ENCODE results near the gene CLDN7. TPM values are rescaled to one million over a fixed set of nuclear protein-coding genes. Genes with fewer than 3 reads are reported as not detected.

Gene CLDN7
- total and polyA plus RNA-seq, 4 donors, result 1.1 to 37.6 (median 6.6) TPM

DNA sequence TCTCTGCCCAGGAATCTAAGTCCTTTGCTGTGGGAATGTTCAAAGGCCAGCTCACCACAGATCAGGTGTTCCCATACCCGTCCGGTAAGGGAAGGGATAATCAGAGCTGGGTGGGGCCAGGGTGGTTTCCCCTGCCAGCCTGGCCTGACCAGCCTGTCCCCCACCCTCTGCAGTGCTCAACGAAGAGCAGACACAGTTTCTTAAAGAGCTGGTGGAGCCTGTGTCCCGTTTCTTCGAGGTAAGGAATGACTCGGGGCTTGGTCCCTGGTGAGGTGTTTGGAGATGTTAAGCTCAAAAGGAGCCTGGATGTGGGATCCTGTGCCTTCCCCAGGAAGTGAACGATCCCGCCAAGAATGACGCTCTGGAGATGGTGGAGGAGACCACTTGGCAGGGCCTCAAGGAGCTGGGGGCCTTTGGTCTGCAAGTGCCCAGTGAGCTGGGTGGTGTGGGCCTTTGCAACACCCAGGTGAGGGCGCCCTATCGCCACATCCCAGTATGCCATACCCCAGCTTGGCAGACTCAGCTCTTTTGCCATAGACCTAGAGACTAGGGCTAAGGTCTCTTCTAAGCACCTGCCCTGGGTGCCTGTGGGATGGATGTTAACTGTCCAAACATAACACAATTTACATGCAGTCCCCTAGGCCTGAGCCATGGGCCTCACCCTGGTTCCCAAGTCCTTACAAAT, 41.5 kb downstream of the CLDN7 start:
- WGBS, 2 donors, result 13 to 16% methylated on average over 11 of the region's 11 CpGs
- no peaks in the 10 kb centered on the region for H3K4me1 ChIP-seq (ENCODE audit: control insufficient read depth in 1 of 2, insufficient read depth in 2 of 2, low read length in 2 of 2)
- H3K27ac ChIP-seq (ENCODE audit: low read depth in 1 of 2, low read length in 2 of 2), result peak overlapping the region in 1 of 2 donors; percentile 89
- H3K27me3 ChIP-seq (ENCODE audit: control insufficient read depth in 1 of 2, insufficient read depth in 2 of 2, low read length in 1 of 2), result no peaks in the 10 kb centered on the region
- peak overlapping the region in 1 of 2 donors; percentile 56 for H3K4me3 ChIP-seq (ENCODE audit: low read length in 2 of 2)
- DNase-seq (peak; percentile 75 to 78), ATAC-seq (ENCODE audit: low FRiP score) (peak; percentile 9)
- peaks cover 0 to 6% of the 10 kb centered on the region in 2 donors for H3K36me3 ChIP-seq (ENCODE audit: control insufficient read depth in 1 of 2, insufficient read depth in 2 of 2, low read length in 1 of 2)
- intact Hi-C loops (cut with DNase I), result no loop called here
- H3K9me3 ChIP-seq (ENCODE audit: control insufficient read depth, low read length), result no peaks in the 10 kb centered on the region

DNA sequence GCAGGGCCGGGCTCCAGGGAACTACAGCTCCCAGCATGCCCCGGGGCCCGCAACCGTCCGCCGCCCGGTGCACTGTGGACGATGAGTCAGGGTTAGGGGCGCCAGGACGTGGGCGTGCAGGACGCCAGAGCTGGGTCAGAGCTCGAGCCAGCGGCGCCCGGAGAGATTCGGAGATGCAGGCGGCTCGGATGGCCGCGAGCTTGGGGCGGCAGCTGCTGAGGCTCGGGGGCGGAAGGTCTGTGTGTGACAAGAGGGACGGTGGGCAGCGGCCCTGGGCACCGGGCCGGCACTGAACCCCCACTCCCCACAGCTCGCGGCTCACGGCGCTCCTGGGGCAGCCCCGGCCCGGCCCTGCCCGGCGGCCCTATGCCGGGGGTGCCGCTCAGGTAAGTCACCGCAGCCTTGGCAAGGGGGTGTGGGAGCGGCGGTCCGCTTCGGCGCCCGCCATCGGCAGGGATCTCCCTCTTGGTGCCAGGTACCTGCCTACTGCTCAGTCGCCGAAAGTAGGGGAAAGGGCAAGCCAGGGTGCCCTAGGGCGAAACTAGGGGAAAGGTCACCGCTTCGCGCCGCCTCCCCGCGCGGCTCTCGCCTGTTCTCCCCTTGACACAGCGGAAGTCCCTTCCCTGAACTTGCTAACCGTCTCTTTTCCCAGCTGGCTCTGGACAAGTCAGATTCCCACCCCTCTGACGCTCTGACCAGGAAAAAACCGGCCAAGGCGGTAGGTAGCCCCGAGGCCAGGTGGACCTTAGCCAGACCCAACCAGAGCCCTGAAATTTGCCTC, 42.3 kb downstream of the CLDN7 start, which contains the start of the genes ACADVL and DLG4:
Gene ACADVL, plus strand, starts transcription at position 127 of the 781 bp plus-strand sequence. Its CDS starts 47 bp downstream, at position 174.
Gene DLG4, minus strand, starts transcription at position 25 of the 781 bp plus-strand sequence.
- Histone ChIP-seq H3K4me3 (ENCODE audit: low read length in 2 of 2) (peak within 1 kb of the TSS; percentile 22 to 56), H3K27me3 (ENCODE audit: control insufficient read depth in 1 of 2, insufficient read depth in 2 of 2, low read length in 1 of 2) (no peaks in the 10 kb centered on the region), H3K9me3 (ENCODE audit: control insufficient read depth, low read length) (no peaks in the 10 kb centered on the region), H3K36me3 (ENCODE audit: control insufficient read depth in 1 of 2, insufficient read depth in 2 of 2, low read length in 1 of 2) (peaks cover 0 to 6% of the 10 kb centered on the region in 2 donors), H3K27ac (ENCODE audit: low read depth in 1 of 2, low read length in 2 of 2) (peak within 1 kb of the TSS; percentile 23 to 89), H3K4me1 (ENCODE audit: control insufficient read depth in 1 of 2, insufficient read depth in 2 of 2, low read length in 2 of 2) (no peaks in the 10 kb centered on the region)
- intact Hi-C loops (cut with DNase I), result no loop called here
- DNase-seq (peak; percentile 96 to 99), ATAC-seq (ENCODE audit: low FRiP score) (peak; percentile 92)
- 0 to 1% methylated on average over 42 to 63 of the region's 63 CpGs for WGBS, 2 donors

DNA sequence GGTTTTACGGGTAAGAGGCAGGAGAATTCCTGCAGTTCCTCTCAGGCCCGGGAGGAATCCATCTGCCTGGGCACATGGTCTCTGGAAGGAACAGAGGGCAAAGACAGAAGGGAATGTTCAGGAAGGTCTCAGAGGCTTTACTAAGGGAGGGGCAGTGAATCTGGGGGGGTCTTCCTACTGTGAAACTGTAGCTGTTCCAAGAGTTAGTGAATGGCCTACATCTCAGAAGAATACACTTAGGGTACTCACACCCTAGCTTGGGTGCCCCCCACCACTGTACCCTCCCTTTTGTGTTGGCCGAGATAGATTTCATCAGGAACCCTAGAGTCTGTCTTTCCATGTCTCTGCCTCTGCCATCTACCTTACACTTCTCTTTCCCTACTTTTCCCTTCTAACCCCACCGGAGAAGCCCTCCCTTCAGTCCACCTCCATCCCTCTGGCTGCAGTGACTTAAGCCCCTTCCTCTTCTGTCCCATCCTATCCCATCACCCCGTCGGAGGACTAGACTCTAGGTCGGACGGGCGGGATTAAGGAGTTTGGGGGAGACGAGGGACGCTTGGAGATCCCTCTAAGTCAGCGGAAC, 43.0 kb downstream of the CLDN7 start:
- intact Hi-C loops (cut with DNase I), result no loop called here
- no peaks in the 10 kb centered on the region for H3K4me1 ChIP-seq (ENCODE audit: control insufficient read depth in 1 of 2, insufficient read depth in 2 of 2, low read length in 2 of 2)

DNA sequence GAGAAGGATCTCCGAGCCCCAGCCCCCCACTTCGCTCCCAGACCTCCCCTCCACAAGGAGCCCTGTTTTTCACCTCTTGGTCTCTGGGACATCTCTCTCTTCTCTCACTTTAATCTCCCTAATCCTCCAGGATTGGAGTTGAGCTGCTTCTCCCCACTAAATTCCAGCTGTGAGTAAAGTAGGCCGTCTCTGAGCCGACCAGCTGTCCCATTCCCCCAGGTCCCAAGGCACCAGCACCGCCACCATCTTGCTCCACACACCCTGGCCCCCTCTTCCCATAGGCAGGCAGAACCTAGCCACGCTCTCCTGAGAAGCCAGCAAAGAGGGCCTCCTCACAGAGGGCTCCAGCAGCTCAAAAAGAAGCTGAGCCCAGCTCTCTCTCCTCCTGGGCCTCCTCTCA, 43.5 kb downstream of the CLDN7 start:
- no peaks in the 10 kb centered on the region for H3K27me3 ChIP-seq (ENCODE audit: control insufficient read depth in 1 of 2, insufficient read depth in 2 of 2, low read length in 1 of 2)
- peaks cover 0 to 3% of the 10 kb centered on the region in 2 donors for H3K36me3 ChIP-seq (ENCODE audit: control insufficient read depth in 1 of 2, insufficient read depth in 2 of 2, low read length in 1 of 2)
- no peak for DNase-seq
- H3K9me3 ChIP-seq (ENCODE audit: control insufficient read depth, low read length), result no peaks in the 10 kb centered on the region
- H3K4me1 ChIP-seq (ENCODE audit: control insufficient read depth in 1 of 2, insufficient read depth in 2 of 2, low read length in 2 of 2), result no peaks in the 10 kb centered on the region
- 71 to 85% methylated on average over 6 of the region's 6 CpGs for WGBS, 2 donors
- intact Hi-C loops (cut with DNase I), result no loop called here
- ATAC-seq (ENCODE audit: low FRiP score), result no peak
- H3K4me3 ChIP-seq (ENCODE audit: low read length in 2 of 2), result no peak overlapping the region
- H3K27ac ChIP-seq (ENCODE audit: low read depth in 1 of 2, low read length in 2 of 2), result peak overlapping the region in 1 of 2 donors; percentile 8

More for the DNA sequence above, 43.0 kb downstream of the CLDN7 start:
- H3K27me3 ChIP-seq (ENCODE audit: control insufficient read depth in 1 of 2, insufficient read depth in 2 of 2, low read length in 1 of 2), result no peaks in the 10 kb centered on the region
- DNase-seq, result no peak
- no peak overlapping the region for H3K4me3 ChIP-seq (ENCODE audit: low read length in 2 of 2)
- H3K27ac ChIP-seq (ENCODE audit: low read depth in 1 of 2, low read length in 2 of 2), result peak overlapping the region; percentile 8 to 15
- H3K36me3 ChIP-seq (ENCODE audit: control insufficient read depth in 1 of 2, insufficient read depth in 2 of 2, low read length in 1 of 2), result peaks cover 0 to 6% of the 10 kb centered on the region in 2 donors
- no peak for ATAC-seq (ENCODE audit: low FRiP score)
- WGBS, 2 donors, result 16 to 18% methylated on average over 12 of the region's 12 CpGs
- no peaks in the 10 kb centered on the region for H3K9me3 ChIP-seq (ENCODE audit: control insufficient read depth, low read length)

DNA sequence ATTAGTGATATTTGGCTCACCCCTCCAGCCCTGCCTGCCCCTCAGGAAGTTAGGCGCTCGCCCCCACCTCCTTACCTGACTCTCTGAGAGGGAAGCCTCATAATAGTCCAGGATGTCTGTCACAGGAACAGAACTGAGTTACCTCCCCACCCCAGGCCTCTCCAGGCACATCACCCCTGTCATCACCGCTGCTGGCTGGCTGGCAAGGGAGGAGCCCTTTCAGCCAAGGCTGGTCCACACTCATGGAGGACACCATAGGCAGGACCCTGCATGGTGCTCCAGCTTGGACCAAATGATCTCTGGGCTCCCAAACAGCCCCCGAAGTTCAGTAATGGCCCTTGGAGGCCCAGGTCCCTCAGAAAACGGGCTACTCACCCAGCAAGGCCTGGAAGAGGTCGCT, 44.1 kb downstream of the CLDN7 start:
- intact Hi-C loops (cut with DNase I), result no loop called here
- Histone ChIP-seq H3K4me3 (ENCODE audit: low read length in 2 of 2) (no peak overlapping the region), H3K27me3 (ENCODE audit: control insufficient read depth in 1 of 2, insufficient read depth in 2 of 2, low read length in 1 of 2) (no peaks in the 10 kb centered on the region), H3K9me3 (ENCODE audit: control insufficient read depth, low read length) (no peaks in the 10 kb centered on the region), H3K4me1 (ENCODE audit: control insufficient read depth in 1 of 2, insufficient read depth in 2 of 2, low read length in 2 of 2) (no peaks in the 10 kb centered on the region), H3K27ac (ENCODE audit: low read depth in 1 of 2, low read length in 2 of 2) (no peak overlapping the region), H3K36me3 (ENCODE audit: control insufficient read depth in 1 of 2, insufficient read depth in 2 of 2, low read length in 1 of 2) (no peaks in the 10 kb centered on the region)
- ATAC-seq (ENCODE audit: low FRiP score) (no peak), DNase-seq (no peak)
- whole genome bisulfite sequencing, 2 donors, result 58 to 60% methylated on average over 6 of the region's 6 CpGs

DNA sequence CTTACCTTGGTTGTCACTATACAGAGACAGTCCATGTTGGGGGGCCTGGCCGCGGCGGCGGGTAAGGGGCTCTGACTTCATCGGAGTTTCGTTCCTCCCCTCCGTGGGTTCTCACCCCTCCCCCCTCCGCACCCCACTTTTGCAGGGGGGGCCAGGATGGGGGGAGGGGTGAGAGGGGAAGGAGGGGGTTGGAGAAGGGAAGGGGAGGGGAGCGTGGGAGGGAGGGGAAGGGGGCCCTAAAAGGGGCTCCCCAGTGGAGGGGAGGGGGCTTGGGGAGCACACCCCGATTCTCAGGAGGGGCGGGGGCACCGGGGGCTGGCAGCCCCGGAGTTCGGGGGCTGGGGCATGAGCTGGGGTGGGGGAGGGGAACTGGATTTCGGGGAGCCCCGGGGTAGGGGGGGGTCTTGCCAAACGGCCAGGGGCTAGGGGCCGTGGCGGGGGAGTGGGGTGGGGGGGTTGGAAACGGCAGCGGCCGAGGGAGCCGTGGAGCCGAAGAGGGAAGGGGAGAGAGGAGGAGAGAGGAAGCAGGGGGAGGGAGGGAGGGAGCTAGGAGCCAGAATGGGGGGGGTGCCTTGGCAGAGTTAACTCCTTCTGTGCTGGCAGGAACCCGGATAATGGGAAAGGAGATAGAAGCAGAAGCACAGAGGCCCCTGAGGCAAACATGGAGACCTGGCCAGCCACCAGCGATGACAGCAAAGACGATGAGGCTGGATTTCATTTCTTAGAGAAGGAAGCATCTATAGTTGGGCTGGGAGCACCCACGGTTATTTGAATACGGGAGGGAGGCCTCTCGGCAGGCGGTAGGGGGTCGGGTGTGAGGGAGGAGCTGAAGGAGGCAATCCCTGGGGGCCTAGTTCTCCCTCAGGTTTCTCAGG, 44.9 kb downstream of the CLDN7 start:
- H3K9me3 ChIP-seq (ENCODE audit: control insufficient read depth, low read length), result no peaks in the 10 kb centered on the region
- H3K27ac ChIP-seq (ENCODE audit: low read depth in 1 of 2, low read length in 2 of 2), result no peak overlapping the region
- no peaks in the 10 kb centered on the region for H3K36me3 ChIP-seq (ENCODE audit: control insufficient read depth in 1 of 2, insufficient read depth in 2 of 2, low read length in 1 of 2)
- peak overlapping the region; percentile 31 to 43 for H3K4me3 ChIP-seq (ENCODE audit: low read length in 2 of 2)
- peak in 1 of 2 donors; percentile 78 for DNase-seq
- no peaks in the 10 kb centered on the region for H3K27me3 ChIP-seq (ENCODE audit: control insufficient read depth in 1 of 2, insufficient read depth in 2 of 2, low read length in 1 of 2)
- intact Hi-C loops (cut with DNase I), result no loop called here
- 1 to 2% methylated on average over 26 to 32 of the region's 32 CpGs for WGBS, 2 donors
- ATAC-seq (ENCODE audit: low FRiP score), result no peak
- no peaks in the 10 kb centered on the region for H3K4me1 ChIP-seq (ENCODE audit: control insufficient read depth in 1 of 2, insufficient read depth in 2 of 2, low read length in 2 of 2)

DNA sequence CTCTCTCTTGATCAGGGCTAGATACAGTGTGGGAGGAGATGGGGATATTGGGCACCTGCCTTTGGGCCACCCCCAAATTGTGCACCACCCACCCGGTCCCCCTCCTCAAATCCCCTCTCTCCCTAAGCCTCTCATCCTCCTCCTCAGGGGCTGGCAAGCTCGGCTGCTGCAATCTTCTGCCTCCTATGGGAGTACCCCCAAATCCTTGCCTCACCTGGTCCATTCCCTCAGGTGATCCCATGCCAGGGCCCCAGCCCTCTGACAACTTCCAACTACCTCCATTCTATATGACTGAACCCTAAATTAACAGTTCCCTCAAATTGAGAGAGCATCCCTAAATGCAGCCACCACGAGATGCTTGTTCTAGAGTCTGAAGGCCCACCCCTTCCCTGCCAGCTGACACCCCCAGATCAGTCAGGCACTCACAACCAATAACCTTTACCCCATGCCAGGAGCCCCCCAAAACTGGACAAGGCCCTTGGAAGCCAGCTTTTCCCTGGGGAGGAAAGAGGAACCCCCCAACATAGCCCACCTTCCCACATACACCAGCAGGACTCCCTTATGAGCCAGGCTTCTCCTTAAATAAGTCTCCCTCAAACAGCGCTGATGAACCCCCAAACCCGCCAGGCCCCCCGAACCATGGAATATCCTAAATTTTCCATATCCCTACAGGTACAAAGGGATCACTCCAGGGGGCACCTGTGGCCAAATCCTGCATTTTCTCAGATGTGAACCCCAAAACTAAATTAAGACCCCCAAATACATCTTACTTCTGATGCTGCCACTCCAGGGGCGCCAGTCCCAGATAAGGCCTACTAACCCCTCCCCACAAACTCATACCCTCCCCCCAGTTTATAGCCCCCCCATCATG, 45.8 kb downstream of the CLDN7 start:
- no peak overlapping the region for H3K27ac ChIP-seq (ENCODE audit: low read depth in 1 of 2, low read length in 2 of 2)
- peak overlapping the region; percentile 31 to 43 for H3K4me3 ChIP-seq (ENCODE audit: low read length in 2 of 2)
- ATAC-seq (ENCODE audit: low FRiP score) (no peak), DNase-seq (no peak)
- H3K9me3 ChIP-seq (ENCODE audit: control insufficient read depth, low read length), result no peaks in the 10 kb centered on the region
- WGBS, 2 donors, result 7 to 8% methylated on average over 7 of the region's 7 CpGs
- no peaks in the 10 kb centered on the region for H3K4me1 ChIP-seq (ENCODE audit: control insufficient read depth in 1 of 2, insufficient read depth in 2 of 2, low read length in 2 of 2)
- intact Hi-C loops (cut with DNase I), result no loop called here
- H3K27me3 ChIP-seq (ENCODE audit: control insufficient read depth in 1 of 2, insufficient read depth in 2 of 2, low read length in 1 of 2), result no peaks in the 10 kb centered on the region
- no peaks in the 10 kb centered on the region for H3K36me3 ChIP-seq (ENCODE audit: control insufficient read depth in 1 of 2, insufficient read depth in 2 of 2, low read length in 1 of 2)
